RWPE2 (cell line): Measurements from ENCODE around the gene PNPLA6.

Experiments
- ATAC-seq: fragments of 200-7000 bp; cut with Tn5 transposase; 3 replicates; pipeline ENCODE4 v1.9.1; 2021; ENCODE audit warnings: low read depth
- DNase-seq: peaks from one replicate; pipeline ENCODE4 v3.0.0-alpha.2; 2020; ENCODE audit warnings: low spot score
- H3K27ac ChIP-seq: fragments of 450-650 bp; 2 replicates; pipeline ENCODE4 v1.5.1; 2017; ENCODE audit warnings: mild to moderate bottlenecking; ENCODE audit not compliant: poor library complexity, severe bottlenecking
- H3K27me3 ChIP-seq: fragments of 250-450 bp; sonication (Bioruptor Pico); 2 replicates; pipeline ENCODE4 v1.5.1; 2021; ENCODE audit warnings: mild to moderate bottlenecking, moderate library complexity; ENCODE audit not compliant: insufficient read depth, poor library complexity, severe bottlenecking
- H3K36me3 ChIP-seq: fragments of 250-450 bp; sonication (Bioruptor Pico); 2 replicates; pipeline ENCODE4 v1.5.1; 2020; ENCODE audit warnings: low read depth, mild to moderate bottlenecking, moderate library complexity
- H3K4me1 ChIP-seq: fragments of 250-450 bp; sonication (Bioruptor Pico); 2 replicates; pipeline ENCODE4 v1.5.1; 2021; ENCODE audit warnings: mild to moderate bottlenecking, moderate library complexity; ENCODE audit not compliant: insufficient read depth, poor library complexity, severe bottlenecking
- H3K4me3 ChIP-seq: fragments of 250-450 bp; sonication (Bioruptor Pico); 2 replicates; pipeline ENCODE4 v1.5.1; 2021; ENCODE audit warnings: mild to moderate bottlenecking, moderate library complexity; ENCODE audit not compliant: severe bottlenecking
- H3K9me3 ChIP-seq: fragments of 250-450 bp; sonication (Bioruptor Pico); 2 replicates; pipeline ENCODE4 v1.5.1; 2021; ENCODE audit warnings: mild to moderate bottlenecking, moderate library complexity; ENCODE audit not compliant: severe bottlenecking
- TF ChIP-seq, protein P1 (sequence below): fragments of 450-650 bp; IDR thresholded peaks from one replicate; pipeline ENCODE4 v1.5.1; 2017; ENCODE audit warnings: mild to moderate bottlenecking, moderate library complexity; ENCODE audit not compliant: poor library complexity, severe bottlenecking

PNPLA6 gene

DNA sequence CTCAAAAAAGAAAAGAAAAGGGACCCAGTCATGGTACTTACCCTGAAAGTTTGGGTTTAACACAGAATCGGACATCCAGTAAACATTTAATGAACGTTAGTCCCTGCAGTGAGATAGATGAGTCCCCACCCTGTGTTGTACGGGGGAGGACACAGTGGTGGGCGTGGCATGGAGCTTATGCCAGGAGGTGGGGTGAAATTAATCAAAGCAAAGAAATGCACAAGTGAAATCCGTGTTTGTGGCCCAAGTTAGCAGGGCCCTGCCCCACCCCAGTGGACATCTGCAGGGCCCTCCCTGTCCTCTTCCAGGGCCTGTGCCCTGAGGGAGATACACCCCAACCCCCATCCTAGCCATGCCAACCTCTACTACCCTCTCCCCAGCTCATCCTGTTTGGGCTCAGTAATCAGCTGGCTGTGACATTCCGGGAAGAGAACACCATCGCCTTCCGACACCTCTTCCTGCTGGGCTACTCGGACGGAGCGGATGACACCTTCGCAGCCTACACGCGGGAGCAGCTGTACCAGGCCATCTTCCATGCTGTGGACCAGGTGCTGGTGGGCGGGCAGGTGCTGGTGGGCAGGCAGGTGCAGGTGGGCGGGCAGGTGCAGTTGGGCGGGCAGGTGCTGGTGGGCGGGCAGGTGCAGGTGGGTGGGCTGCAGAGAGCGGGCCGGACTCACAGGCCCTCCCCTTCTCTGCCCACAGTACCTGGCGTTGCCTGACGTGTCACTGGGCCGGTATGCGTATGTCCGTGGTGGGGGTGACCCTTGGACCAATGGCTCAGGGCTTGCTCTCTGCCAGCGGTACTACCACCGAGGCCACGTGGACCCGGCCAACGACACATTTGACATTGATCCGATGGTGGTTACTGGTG, 9.2 kb upstream of the PNPLA6 start:
- no peak for DNase-seq
- H3K36me3 ChIP-seq: peaks cover 7% of the 10 kb centered on the region; the same call in 1 of the 2 replicates
- H3K4me3 ChIP-seq: no peak overlapping the region
- no peak for ATAC-seq
- TF ChIP-seq, protein P1, sequence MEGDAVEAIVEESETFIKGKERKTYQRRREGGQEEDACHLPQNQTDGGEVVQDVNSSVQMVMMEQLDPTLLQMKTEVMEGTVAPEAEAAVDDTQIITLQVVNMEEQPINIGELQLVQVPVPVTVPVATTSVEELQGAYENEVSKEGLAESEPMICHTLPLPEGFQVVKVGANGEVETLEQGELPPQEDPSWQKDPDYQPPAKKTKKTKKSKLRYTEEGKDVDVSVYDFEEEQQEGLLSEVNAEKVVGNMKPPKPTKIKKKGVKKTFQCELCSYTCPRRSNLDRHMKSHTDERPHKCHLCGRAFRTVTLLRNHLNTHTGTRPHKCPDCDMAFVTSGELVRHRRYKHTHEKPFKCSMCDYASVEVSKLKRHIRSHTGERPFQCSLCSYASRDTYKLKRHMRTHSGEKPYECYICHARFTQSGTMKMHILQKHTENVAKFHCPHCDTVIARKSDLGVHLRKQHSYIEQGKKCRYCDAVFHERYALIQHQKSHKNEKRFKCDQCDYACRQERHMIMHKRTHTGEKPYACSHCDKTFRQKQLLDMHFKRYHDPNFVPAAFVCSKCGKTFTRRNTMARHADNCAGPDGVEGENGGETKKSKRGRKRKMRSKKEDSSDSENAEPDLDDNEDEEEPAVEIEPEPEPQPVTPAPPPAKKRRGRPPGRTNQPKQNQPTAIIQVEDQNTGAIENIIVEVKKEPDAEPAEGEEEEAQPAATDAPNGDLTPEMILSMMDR: no peak
- no peaks in the 10 kb centered on the region for H3K27me3 ChIP-seq
- no peaks in the 10 kb centered on the region for H3K9me3 ChIP-seq
- no peak overlapping the region for H3K27ac ChIP-seq
- H3K4me1 ChIP-seq: no peaks in the 10 kb centered on the region

DNA sequence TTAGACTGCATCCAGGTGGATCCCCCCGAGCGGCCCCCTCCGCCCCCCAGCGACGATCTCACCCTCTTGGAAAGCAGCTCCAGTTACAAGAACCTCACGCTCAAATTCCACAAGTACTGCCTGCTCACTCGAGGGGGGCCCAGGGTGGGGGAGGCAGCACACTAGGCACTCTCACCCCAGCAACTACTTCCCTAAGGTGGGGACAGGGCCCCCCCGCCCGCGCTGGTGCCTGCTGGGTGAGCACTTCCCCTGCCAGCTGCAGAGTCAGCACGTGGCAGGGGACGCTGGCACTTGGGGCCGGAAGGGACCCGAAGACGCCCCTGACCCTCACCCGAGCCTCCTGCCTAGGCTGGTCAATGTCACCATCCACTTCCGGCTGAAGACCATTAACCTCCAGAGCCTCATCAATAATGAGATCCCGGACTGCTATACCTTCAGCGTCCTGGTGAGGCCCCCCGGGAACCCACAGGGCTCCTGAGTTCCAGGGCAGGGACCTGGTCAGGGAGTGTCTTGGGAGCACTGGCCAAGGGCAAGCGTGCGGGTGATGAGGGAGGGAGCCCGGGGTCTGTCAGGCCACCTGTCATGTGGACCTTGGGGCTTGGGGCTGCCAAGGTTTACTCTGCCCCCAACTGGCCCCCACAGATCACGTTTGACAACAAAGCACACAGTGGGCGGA, 7.9 kb upstream of the PNPLA6 start:
- no peak overlapping the region for H3K27ac ChIP-seq
- no peak overlapping the region for H3K4me3 ChIP-seq
- no peaks in the 10 kb centered on the region for H3K27me3 ChIP-seq
- ATAC-seq: no peak
- no peaks in the 10 kb centered on the region for H3K4me1 ChIP-seq
- TF ChIP-seq, protein P1: no peak
- no peak for DNase-seq
- H3K9me3 ChIP-seq: no peaks in the 10 kb centered on the region
- H3K36me3 ChIP-seq: peaks cover 7% of the 10 kb centered on the region; the same call in 1 of the 2 replicates

DNA sequence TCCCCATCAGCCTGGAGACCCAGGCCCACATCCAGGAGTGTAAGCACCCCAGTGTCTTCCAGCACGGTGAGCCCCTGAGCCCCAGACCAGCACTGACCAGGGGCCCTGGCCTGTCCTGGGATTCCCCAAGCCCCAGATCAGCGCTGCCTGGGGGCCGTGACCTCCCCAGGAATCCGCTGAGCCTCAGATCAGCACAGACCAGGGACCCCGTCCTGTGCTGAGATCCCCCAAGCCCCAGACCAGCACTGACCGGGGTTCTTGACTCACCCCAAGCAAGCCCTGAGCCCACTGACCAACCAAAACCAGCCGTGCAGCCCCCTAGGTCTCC, 7.4 kb upstream of the PNPLA6 start:
- H3K27ac ChIP-seq: no peak overlapping the region
- no peaks in the 10 kb centered on the region for H3K27me3 ChIP-seq
- H3K36me3 ChIP-seq: peaks cover 7% of the 10 kb centered on the region; the same call in 1 of the 2 replicates
- no peak overlapping the region for H3K4me3 ChIP-seq
- ATAC-seq: no peak
- no peaks in the 10 kb centered on the region for H3K9me3 ChIP-seq
- TF ChIP-seq, protein P1: no peak
- no peaks in the 10 kb centered on the region for H3K4me1 ChIP-seq
- no peak for DNase-seq

DNA sequence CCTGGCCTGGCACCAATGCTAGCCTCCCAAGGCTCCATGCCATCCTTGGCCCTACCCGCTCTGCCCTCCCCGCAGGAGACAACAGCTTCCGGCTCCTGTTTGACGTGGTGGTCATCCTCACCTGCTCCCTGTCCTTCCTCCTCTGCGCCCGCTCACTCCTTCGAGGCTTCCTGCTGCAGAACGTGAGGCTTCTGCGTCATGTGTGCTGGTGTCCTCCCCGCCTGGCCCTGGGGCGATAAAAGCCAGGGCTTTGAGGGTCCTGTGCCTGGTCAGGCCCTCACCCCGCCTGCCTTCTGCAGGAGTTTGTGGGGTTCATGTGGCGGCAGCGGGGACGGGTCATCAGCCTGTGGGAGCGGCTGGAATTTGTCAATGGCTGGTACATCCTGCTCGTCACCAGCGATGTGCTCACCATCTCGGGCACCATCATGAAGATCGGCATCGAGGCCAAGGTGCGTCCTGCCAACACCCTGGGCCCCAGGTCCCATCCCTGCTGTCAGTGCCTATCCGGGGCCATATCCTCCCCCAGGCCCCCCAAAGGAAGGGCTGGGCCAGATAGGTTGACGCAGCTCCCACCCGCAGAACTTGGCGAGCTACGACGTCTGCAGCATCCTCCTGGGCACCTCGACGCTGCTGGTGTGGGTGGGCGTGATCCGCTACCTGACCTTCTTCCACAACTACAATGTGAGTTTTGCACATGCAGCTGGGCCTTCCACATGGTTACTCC, 6.8 kb upstream of the PNPLA6 start:
- H3K4me3 ChIP-seq: no peak overlapping the region
- TF ChIP-seq, protein P1: no peak
- no peaks in the 10 kb centered on the region for H3K27me3 ChIP-seq
- no peak overlapping the region for H3K27ac ChIP-seq
- H3K9me3 ChIP-seq: no peaks in the 10 kb centered on the region
- ATAC-seq (no peak), DNase-seq (no peak)
- peaks cover 7% of the 10 kb centered on the region; the same call in 1 of the 2 replicates for H3K36me3 ChIP-seq
- no peaks in the 10 kb centered on the region for H3K4me1 ChIP-seq
